SHP77 treated with DMSO at 0.1 percent for 48 hours (cell line): ENCODE data around the gene CCDC92.
"Not testable (repeated sequence)": the region's sequence is repeated elsewhere in the genome, so short reads cannot be mapped to it uniquely, and the experiment has no call there.

Source experiments
- DNase-seq: peaks from one replicate; lab custom pipeline; 2025; lab: John Stamatoyannopoulos, UW

Gene CCDC92

GRCh38 chr12:123936956-123937706 is 35.5 kb downstream of the CCDC92 start:
- DNase-seq, result no peak

GRCh38 chr12:123936471-123936870 is 36.2 kb downstream of the CCDC92 start:
- DNase-seq, result no peak

- no peak for DNase-seq
Measured at GRCh38 chr12:123935956-123936355, 36.7 kb downstream of the CCDC92 start.

- no peak for DNase-seq
Measured at GRCh38 chr12:123934829-123935228, 37.8 kb downstream of the CCDC92 start.

- no peak for DNase-seq
Measured at GRCh38 chr12:123934016-123934620, 38.5 kb downstream of the CCDC92 start.

- DNase-seq, result no peak
Measured at GRCh38 chr12:123933214-123933613, 39.4 kb downstream of the CCDC92 start.

GRCh38 chr12:123931686-123932321 is 40.8 kb downstream of the CCDC92 start:
- DNase-seq, result no peak

GRCh38 chr12:123929946-123930583 is 42.6 kb downstream of the CCDC92 start:
- DNase-seq, result no peak

- DNase-seq, result no peak
Measured at GRCh38 chr12:123928897-123929296, 43.7 kb downstream of the CCDC92 start.

- DNase-seq, result peak; percentile 49
Measured at GRCh38 chr12:123928274-123928865, 44.3 kb downstream of the CCDC92 start.

GRCh38 chr12:123924539-123924938 is 48.1 kb downstream of the CCDC92 start:
- no peak for DNase-seq

GRCh38 chr12:123923927-123924326 is 48.7 kb downstream of the CCDC92 start:
- no peak for DNase-seq

- DNase-seq, result no peak
Measured at GRCh38 chr12:123923038-123923437, 49.6 kb downstream of the CCDC92 start.

GRCh38 chr12:123919980-123920360 is 52.7 kb downstream of the CCDC92 start:
- no peak for DNase-seq

- DNase-seq, result no peak
Measured at GRCh38 chr12:123917337-123917850, 55.2 kb downstream of the CCDC92 start.

GRCh38 chr12:123916729-123917128 is 55.9 kb downstream of the CCDC92 start:
- DNase-seq, result no peak

- no peak for DNase-seq
Measured at GRCh38 chr12:123914726-123915333, 57.8 kb downstream of the CCDC92 start.

GRCh38 chr12:123912415-123913380 is 59.9 kb downstream of the CCDC92 start:
- no peak for DNase-seq

- DNase-seq, result not testable (repeated sequence)
Measured at GRCh38 chr12:123911672-123912409, 60.8 kb downstream of the CCDC92 start.

- no peak for DNase-seq
Measured at GRCh38 chr12:123910761-123911193, 61.9 kb downstream of the CCDC92 start.
